NCI-H2171 (cell line): ENCODE results near the gene HCRTR1.

Experiments used
- DNase-seq: peaks from one replicate; lab custom pipeline; 2025; lab: John Stamatoyannopoulos, UW

The HCRTR1 gene

GRCh38 chr1:31626223-31627207 is 9.0 kb downstream of the HCRTR1 start:
- DNase-seq = no peak

GRCh38 chr1:31627301-31627929 is 9.9 kb downstream of the HCRTR1 start:
- no peak for DNase-seq

GRCh38 chr1:31627930-31628559 is 10.6 kb downstream of the HCRTR1 start:
- no peak for DNase-seq

- no peak for DNase-seq
These were observed 11.6 kb downstream of the HCRTR1 start for GRCh38 chr1:31628931-31629556.

- no peak for DNase-seq
These were observed 15.2 kb downstream of the HCRTR1 start for GRCh38 chr1:31632649-31633048.

- DNase-seq = no peak
These were observed 15.6 kb downstream of the HCRTR1 start for GRCh38 chr1:31633117-31633516.

GRCh38 chr1:31637915-31638673 is 20.6 kb downstream of the HCRTR1 start:
- peak; percentile 84 for DNase-seq

- no peak for DNase-seq
These were observed 22.1 kb downstream of the HCRTR1 start for GRCh38 chr1:31639543-31639942.

GRCh38 chr1:31640179-31640578 is 22.7 kb downstream of the HCRTR1 start:
- DNase-seq = no peak

- no peak for DNase-seq
These were observed 23.5 kb downstream of the HCRTR1 start for GRCh38 chr1:31640964-31641363.

- no peak for DNase-seq
These were observed 24.9 kb downstream of the HCRTR1 start for GRCh38 chr1:31642366-31642765.

- no peak for DNase-seq
These were observed 25.4 kb downstream of the HCRTR1 start for GRCh38 chr1:31642897-31643296.

GRCh38 chr1:31643976-31644559 is 26.6 kb downstream of the HCRTR1 start:
- no peak for DNase-seq

GRCh38 chr1:31644560-31645273 is 27.2 kb downstream of the HCRTR1 start, which contains the start of gene PEF1:
Gene PEF1 (minus strand): TSS chr1:31644876. CDS start chr1:31644864, 12 bp downstream.
- peak; percentile 99 for DNase-seq

- DNase-seq = no peak
These were observed 27.7 kb downstream of the HCRTR1 start for GRCh38 chr1:31645274-31645568.

GRCh38 chr1:31646259-31646960 is 28.9 kb downstream of the HCRTR1 start:
- DNase-seq = no peak

GRCh38 chr1:31647106-31647505 is 29.6 kb downstream of the HCRTR1 start:
- no peak for DNase-seq

GRCh38 chr1:31648190-31648589 is 30.7 kb downstream of the HCRTR1 start:
- DNase-seq = no peak

- no peak for DNase-seq
These were observed 31.3 kb downstream of the HCRTR1 start for GRCh38 chr1:31648641-31649357.
